Type B pancreatic cell (in vitro differentiated cells): Measurements from ENCODE around the gene GMEB2. TPM values are rescaled to one million over a fixed set of nuclear protein-coding genes. Genes with fewer than 3 reads are reported as not detected.

ENCODE experiments used
- DNase-seq: peaks from one replicate; pipeline ENCODE4 v3.0.0; 2021; ENCODE audit warnings: mixed read lengths; ENCODE audit not compliant: unreplicated experiment; ENCODE audit errors: extremely low spot score
- H3K27ac Mint-ChIP-seq: 2 replicates; pipeline ENCODE4 v1.8.0; 2021; ENCODE audit warnings: mild to moderate bottlenecking, mixed read lengths
- H3K27me3 Mint-ChIP-seq: 2 replicates; pipeline ENCODE4 v1.8.0; 2021; ENCODE audit warnings: mixed read lengths
- H3K36me3 Mint-ChIP-seq: 2 replicates; pipeline ENCODE4 v1.8.0; 2021; ENCODE audit warnings: mixed read lengths
- H3K4me1 Mint-ChIP-seq: one replicate; pipeline ENCODE4 v1.8.0; 2021; ENCODE audit warnings: mixed read lengths; ENCODE audit not compliant: unreplicated experiment
- H3K4me3 Mint-ChIP-seq: 2 replicates; pipeline ENCODE4 v1.8.0; 2021; ENCODE audit warnings: mild to moderate bottlenecking, mixed read lengths
- H3K9me3 Mint-ChIP-seq: 2 replicates; pipeline ENCODE4 v1.8.0; 2021; ENCODE audit warnings: mixed read lengths
- CTCF ChIP-seq: fragments of 200-600 bp; sonication (generic); conservative IDR thresholded peaks from 2 replicates; pipeline ENCODE4 v1.5.0; 2021; ENCODE audit warnings: antibody characterized with exemption, mild to moderate bottlenecking
- total RNA-seq: library from RNA; stranded (reverse); gene quantifications from 2 replicates; pipeline ENCODE4 v1.2.1, GENCODE V29; 2021; ENCODE audit warnings: low replicate concordance

GMEB2 gene
- total RNA-seq, 1 donor from 2014 or later, result 13.9 TPM

GRCh38 chr20:63588641-63589041, 38.3 kb downstream of the GMEB2 start:
- H3K36me3 Mint-ChIP-seq, result peaks cover 4% of the 10 kb centered on the region
- DNase-seq, result no peak
- no peaks in the 10 kb centered on the region for H3K27me3 Mint-ChIP-seq
- no peak overlapping the region for H3K4me3 Mint-ChIP-seq
- no peaks in the 10 kb centered on the region for H3K9me3 Mint-ChIP-seq
- no peaks in the 10 kb centered on the region for H3K4me1 Mint-ChIP-seq
- no peak overlapping the region for H3K27ac Mint-ChIP-seq
- no peak for TF ChIP-seq CTCF

- peaks cover 3% of the 10 kb centered on the region for H3K4me1 Mint-ChIP-seq
- DNase-seq, result no peak
- no peak overlapping the region for H3K27ac Mint-ChIP-seq
- H3K9me3 Mint-ChIP-seq, result no peaks in the 10 kb centered on the region
- H3K27me3 Mint-ChIP-seq, result no peaks in the 10 kb centered on the region
- TF ChIP-seq CTCF, result no peak
- no peaks in the 10 kb centered on the region for H3K36me3 Mint-ChIP-seq
- H3K4me3 Mint-ChIP-seq, result no peak overlapping the region
Observed at GRCh38 chr20:63587776-63588591, 38.9 kb downstream of the GMEB2 start.

GRCh38 chr20:63587256-63587655, 39.6 kb downstream of the GMEB2 start:
- Mint-ChIP-seq H3K27ac (no peak overlapping the region), H3K4me1 (peaks cover 8% of the 10 kb centered on the region), H3K4me3 (no peak overlapping the region), H3K9me3 (no peaks in the 10 kb centered on the region), H3K27me3 (no peaks in the 10 kb centered on the region), H3K36me3 (no peaks in the 10 kb centered on the region)
- no peak for DNase-seq
- no peak for TF ChIP-seq CTCF

- Mint-ChIP-seq H3K9me3 (no peaks in the 10 kb centered on the region), H3K4me1 (peaks cover 8% of the 10 kb centered on the region), H3K27me3 (no peaks in the 10 kb centered on the region), H3K36me3 (no peaks in the 10 kb centered on the region), H3K4me3 (no peak overlapping the region), H3K27ac (no peak overlapping the region)
- DNase-seq, result no peak
- no peak for TF ChIP-seq CTCF
Observed at GRCh38 chr20:63586797-63587196, 40.1 kb downstream of the GMEB2 start.

GRCh38 chr20:63585616-63586565, 41.0 kb downstream of the GMEB2 start:
- no peak for DNase-seq
- Mint-ChIP-seq H3K36me3 (no peaks in the 10 kb centered on the region), H3K4me1 (peaks cover 8% of the 10 kb centered on the region), H3K4me3 (no peak overlapping the region), H3K27me3 (no peaks in the 10 kb centered on the region), H3K27ac (no peak overlapping the region), H3K9me3 (no peaks in the 10 kb centered on the region)
- TF ChIP-seq CTCF, result no peak
